ENCODE measurements around the gene CRELD1. TPM values are rescaled to one million over a fixed set of nuclear protein-coding genes. Genes with fewer than 3 reads are reported as not detected.

The CRELD1 gene
- total RNA-seq, 2 donors from 2014 or later: 22.8 to 29.7 TPM

DNA sequence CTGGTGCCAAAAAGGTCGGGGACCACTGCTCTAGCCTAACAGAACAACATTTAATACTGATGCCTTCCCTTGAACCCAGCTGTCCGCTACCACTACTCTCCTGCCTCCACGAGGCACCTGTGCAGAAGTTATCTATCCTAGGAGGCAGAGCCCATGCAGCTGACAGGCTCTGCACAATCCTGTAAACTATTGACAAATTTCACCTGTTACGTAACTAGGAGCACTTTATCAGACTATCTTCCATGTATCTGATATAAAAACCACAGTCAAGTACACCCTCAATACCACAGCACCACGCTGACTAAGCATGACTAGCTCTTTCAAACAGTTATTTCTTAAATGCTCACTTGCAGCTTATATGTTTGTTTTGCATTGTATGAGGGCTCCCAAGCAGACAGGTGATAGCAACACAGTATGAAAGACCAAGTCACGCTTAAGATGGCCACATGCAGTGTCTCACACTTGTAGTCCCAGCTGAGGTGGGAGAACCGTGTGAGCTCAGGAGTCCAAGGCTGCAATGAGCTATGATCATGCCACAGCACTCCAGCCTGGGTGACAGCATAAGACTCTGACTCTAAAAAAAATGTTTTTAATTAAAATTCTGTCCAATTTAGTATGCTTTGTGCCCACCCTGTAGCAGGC, 21.2 kb upstream of the CRELD1 start:
- H3K4me3 Mint-ChIP-seq: peak overlapping the region; percentile 24
- H3K27me3 Mint-ChIP-seq: peaks cover 0 to 3% of the 10 kb centered on the region in 2 donors
- peak; percentile 44 to 46 for ATAC-seq

DNA sequence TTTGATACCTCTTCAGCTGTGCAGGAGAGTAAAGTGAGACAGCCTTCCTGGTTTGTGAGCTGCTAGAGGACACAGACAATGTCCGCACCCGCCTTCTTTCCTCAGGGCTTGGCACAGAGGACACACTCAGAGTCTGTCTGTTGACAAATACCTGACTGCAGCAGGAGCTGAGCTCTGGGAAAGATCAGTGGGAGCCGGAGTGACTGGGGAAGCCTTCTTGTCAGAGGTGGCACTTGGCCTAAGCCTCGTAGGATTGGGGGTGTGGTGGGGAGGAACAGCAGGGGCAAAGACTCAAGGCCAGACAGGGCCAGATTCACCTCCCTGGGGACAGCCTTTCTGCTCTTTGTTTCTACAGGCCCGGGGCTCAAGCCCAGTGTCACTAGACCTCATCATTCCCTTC, 20.0 kb upstream of the CRELD1 start:
- no peaks in the 10 kb centered on the region for H3K36me3 Mint-ChIP-seq
- H3K4me1 Mint-ChIP-seq (ENCODE audit: low read depth in 2 of 2): peaks cover 15 to 20% of the 10 kb centered on the region in 2 donors
- ATAC-seq (no peak), DNase-seq (ENCODE audit: low spot score) (no peak)
- H3K9me3 Mint-ChIP-seq: no peaks in the 10 kb centered on the region
- no peak overlapping the region for H3K4me3 Mint-ChIP-seq
- peaks cover 0 to 3% of the 10 kb centered on the region in 2 donors for H3K27me3 Mint-ChIP-seq
- no peak overlapping the region for H3K27ac Mint-ChIP-seq

More for the DNA sequence above, 21.2 kb upstream of the CRELD1 start:
- H3K36me3 Mint-ChIP-seq: no peaks in the 10 kb centered on the region
- H3K27ac Mint-ChIP-seq: peak overlapping the region in 1 of 2 donors; percentile 39
- H3K9me3 Mint-ChIP-seq: no peaks in the 10 kb centered on the region
- H3K4me1 Mint-ChIP-seq (ENCODE audit: low read depth in 2 of 2): peaks cover 15 to 20% of the 10 kb centered on the region in 2 donors
- DNase-seq (ENCODE audit: low spot score): no peak

DNA sequence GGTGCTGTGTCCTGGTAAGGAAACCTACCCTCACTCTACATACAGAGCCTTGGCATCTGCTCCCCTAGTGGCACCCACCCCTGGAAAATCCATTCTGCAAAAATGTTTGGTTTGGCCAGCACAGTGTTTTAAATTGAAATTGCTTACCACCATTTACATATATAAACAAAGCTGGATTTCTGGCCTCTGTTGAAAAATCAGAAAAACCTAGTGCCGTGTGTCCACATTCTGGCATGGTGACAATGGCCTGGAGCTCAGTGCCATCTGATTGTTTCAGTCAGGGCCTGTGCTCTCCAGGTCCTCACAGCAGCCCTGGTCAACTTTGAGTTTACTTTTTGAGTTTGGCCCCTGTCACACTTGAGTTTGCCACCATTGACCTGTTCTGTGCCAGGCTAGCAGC, 19.6 kb upstream of the CRELD1 start:
- Mint-ChIP-seq H3K27ac (no peak overlapping the region), H3K36me3 (no peaks in the 10 kb centered on the region), H3K27me3 (peaks cover 0 to 3% of the 10 kb centered on the region in 2 donors), H3K4me1 (ENCODE audit: low read depth in 2 of 2) (peaks cover 15 to 20% of the 10 kb centered on the region in 2 donors), H3K4me3 (no peak overlapping the region), H3K9me3 (no peaks in the 10 kb centered on the region)
- DNase-seq (ENCODE audit: low spot score): peak; percentile 15
- ATAC-seq: no peak

DNA sequence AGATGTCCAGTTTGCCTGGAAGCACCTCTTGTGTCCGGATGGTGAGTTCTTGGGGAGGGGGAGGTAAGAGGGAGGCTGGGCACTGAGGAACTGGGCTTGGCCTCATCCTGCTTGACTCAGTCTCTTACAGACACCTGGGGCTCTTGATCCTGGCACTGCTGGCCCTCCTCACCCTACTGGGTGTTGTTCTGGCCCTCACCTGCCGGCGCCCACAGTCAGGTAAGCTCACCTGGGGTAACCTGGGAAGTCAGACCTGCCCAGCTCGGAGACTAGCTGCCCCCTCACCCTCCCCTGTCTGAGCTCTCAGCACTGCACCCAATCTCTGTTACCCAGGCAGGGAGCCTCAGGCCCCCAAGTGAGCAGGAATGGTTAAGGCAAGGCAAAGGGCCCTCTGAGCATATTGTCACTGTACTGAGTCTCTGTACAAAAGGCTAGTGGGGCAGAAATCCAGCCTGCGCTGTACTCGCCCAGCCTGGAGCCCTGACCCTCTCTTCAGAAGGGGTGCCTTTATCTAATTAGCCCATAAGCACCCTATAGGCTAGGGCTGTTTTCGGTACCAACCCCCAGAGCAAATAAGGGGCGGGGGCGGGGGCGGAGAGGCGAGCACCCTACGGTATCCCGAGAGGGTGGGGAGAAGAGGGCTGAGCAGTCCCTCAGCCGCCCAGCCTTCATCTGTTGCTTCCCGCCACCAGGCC, 18.9 kb upstream of the CRELD1 start:
- Mint-ChIP-seq H3K27ac (no peak overlapping the region), H3K9me3 (no peaks in the 10 kb centered on the region), H3K4me3 (peak overlapping the region; percentile 71), H3K4me1 (ENCODE audit: low read depth in 2 of 2) (peaks cover 12 to 13% of the 10 kb centered on the region in 2 donors), H3K36me3 (no peaks in the 10 kb centered on the region), H3K27me3 (peaks cover 0 to 3% of the 10 kb centered on the region in 2 donors)
- ATAC-seq (no peak), DNase-seq (ENCODE audit: low spot score) (no peak)

DNA sequence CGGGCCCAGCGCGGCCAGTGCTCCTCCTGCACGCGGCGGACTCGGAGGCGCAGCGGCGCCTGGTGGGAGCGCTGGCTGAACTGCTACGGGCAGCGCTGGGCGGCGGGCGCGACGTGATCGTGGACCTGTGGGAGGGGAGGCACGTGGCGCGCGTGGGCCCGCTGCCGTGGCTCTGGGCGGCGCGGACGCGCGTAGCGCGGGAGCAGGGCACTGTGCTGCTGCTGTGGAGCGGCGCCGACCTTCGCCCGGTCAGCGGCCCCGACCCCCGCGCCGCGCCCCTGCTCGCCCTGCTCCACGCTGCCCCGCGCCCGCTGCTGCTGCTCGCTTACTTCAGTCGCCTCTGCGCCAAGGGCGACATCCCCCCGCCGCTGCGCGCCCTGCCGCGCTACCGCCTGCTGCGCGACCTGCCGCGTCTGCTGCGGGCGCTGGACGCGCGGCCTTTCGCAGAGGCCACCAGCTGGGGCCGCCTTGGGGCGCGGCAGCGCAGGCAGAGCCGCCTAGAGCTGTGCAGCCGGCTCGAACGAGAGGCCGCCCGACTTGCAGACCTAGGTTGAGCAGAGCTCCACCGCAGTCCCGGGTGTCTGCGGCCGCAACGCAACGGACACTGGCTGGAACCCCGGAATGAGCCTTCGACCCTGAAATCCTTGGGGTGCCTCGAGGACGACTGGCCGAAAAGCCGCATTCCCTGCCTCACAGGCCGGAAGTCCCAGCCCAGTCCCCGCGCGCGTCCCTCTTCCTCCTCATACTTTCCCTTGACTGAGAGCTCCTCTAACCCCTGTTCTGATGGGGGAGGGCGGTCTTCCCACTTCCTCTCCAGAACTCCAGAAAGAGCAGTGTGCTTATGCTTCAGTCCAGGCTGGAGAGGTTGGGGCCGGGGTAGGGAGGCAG, 18.1 kb upstream of the CRELD1 start:
- Mint-ChIP-seq H3K9me3 (no peaks in the 10 kb centered on the region), H3K4me1 (ENCODE audit: low read depth in 2 of 2) (peaks cover 10 to 11% of the 10 kb centered on the region in 2 donors), H3K27ac (no peak overlapping the region), H3K4me3 (peak overlapping the region; percentile 71), H3K36me3 (no peaks in the 10 kb centered on the region), H3K27me3 (peaks cover 0 to 3% of the 10 kb centered on the region in 2 donors)
- peak; percentile 70 for DNase-seq (ENCODE audit: low spot score)
- peak; percentile 71 to 73 for ATAC-seq

DNA sequence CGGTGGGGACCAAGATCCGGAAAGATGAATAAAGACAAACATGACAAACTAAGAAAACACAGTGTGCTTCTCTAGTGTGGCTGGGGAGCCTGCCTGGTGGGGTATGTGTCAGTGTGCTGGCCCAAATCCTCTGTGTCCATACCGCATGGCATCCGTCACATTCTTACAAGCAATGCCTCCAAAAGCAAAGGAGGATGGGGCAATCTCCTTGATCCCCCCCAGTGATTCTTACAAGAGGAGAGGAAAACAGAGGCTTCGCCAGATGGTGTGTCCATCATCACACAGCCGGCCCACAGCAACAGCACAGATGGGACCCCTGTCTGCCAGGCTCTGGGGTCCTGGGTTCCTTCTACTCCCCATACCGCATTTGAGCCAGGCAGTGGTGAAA, 17.3 kb upstream of the CRELD1 start:
- H3K36me3 Mint-ChIP-seq: no peaks in the 10 kb centered on the region
- peaks cover 10 to 11% of the 10 kb centered on the region in 2 donors for H3K4me1 Mint-ChIP-seq (ENCODE audit: low read depth in 2 of 2)
- ATAC-seq (no peak), DNase-seq (ENCODE audit: low spot score) (no peak)
- peaks cover 0 to 3% of the 10 kb centered on the region in 2 donors for H3K27me3 Mint-ChIP-seq
- H3K4me3 Mint-ChIP-seq: peak overlapping the region; percentile 71
- no peaks in the 10 kb centered on the region for H3K9me3 Mint-ChIP-seq
- H3K27ac Mint-ChIP-seq: no peak overlapping the region

DNA sequence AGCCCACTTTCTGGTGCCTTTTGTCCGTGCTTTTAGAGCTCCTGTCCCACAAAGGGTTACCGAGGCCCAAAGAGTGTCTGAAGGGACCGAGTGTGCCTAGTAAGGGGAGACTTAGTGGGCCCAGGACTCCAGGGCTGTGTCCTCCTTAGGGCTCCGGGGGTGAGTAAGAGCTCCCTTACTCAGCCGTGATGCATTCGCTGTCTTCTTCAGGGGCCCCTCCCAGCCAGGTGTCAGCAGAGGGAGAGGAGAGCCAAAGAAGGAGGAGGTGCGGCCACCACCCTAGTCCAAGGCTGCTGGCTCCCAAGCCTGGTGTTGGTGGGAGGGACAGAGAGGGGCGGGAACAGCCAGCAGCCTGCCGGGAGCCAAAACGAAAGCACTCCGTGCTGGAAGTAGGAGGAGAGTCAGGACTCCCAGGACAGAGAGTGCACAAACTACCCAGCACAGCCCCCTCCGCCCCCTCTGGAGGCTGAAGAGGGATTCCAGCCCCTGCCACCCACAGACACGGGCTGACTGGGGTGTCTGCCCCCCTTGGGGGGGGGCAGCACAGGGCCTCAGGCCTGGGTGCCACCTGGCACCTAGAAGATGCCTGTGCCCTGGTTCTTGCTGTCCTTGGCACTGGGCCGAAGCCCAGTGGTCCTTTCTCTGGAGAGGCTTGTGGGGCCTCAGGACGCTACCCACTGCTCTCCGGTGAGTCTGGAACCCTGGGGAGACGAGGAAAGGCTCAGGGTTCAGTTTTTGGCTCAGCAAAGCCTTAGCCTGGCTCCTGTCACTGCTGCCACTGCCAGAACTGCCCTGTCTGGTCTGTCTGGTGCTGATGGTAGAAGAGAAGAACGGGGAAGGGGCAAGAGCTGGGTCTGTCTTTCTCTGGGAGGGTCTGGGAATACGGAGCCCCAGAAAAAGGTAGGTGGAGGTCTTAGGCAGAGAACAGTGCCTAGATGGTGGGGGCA, 16.6 kb upstream of the CRELD1 start, which contains the start of gene IL17RC:
Gene IL17RC, plus strand, starts transcription at position 365 of the 947 bp plus-strand sequence. Its CDS starts 218 bp downstream, at position 583.
- Mint-ChIP-seq H3K9me3 (no peaks in the 10 kb centered on the region), H3K4me1 (ENCODE audit: low read depth in 2 of 2) (peaks cover 8 to 9% of the 10 kb centered on the region in 2 donors), H3K27ac (no peak within 1 kb of the TSS), H3K36me3 (no peaks in the 10 kb centered on the region), H3K27me3 (peaks cover 0 to 3% of the 10 kb centered on the region in 2 donors), H3K4me3 (peak within 1 kb of the TSS; percentile 71)
- ATAC-seq (no peak), DNase-seq (ENCODE audit: low spot score) (no peak)

DNA sequence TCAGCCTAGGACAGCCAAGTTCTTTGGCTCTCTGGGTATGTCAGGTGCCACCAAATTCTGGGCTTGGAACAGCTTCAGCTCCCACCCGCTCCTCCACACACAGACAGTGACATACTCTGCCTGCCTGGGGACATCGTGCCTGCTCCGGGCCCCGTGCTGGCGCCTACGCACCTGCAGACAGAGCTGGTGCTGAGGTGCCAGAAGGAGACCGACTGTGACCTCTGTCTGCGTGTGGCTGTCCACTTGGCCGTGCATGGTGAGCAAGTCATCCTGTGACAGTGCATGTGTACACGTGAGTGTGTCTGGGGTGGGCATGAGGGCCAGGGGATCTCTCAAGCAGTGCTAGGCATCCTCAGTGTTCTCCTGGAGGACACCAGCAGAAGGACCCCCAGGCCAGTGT, 15.8 kb upstream of the CRELD1 start:
- H3K4me1 Mint-ChIP-seq (ENCODE audit: low read depth in 2 of 2): peaks cover 0 to 4% of the 10 kb centered on the region in 2 donors
- H3K9me3 Mint-ChIP-seq: no peaks in the 10 kb centered on the region
- H3K27me3 Mint-ChIP-seq: peaks cover 0 to 6% of the 10 kb centered on the region in 2 donors
- ATAC-seq: no peak
- no peak overlapping the region for H3K27ac Mint-ChIP-seq
- H3K4me3 Mint-ChIP-seq: no peak overlapping the region
- no peak for DNase-seq (ENCODE audit: low spot score)
- no peaks in the 10 kb centered on the region for H3K36me3 Mint-ChIP-seq

DNA sequence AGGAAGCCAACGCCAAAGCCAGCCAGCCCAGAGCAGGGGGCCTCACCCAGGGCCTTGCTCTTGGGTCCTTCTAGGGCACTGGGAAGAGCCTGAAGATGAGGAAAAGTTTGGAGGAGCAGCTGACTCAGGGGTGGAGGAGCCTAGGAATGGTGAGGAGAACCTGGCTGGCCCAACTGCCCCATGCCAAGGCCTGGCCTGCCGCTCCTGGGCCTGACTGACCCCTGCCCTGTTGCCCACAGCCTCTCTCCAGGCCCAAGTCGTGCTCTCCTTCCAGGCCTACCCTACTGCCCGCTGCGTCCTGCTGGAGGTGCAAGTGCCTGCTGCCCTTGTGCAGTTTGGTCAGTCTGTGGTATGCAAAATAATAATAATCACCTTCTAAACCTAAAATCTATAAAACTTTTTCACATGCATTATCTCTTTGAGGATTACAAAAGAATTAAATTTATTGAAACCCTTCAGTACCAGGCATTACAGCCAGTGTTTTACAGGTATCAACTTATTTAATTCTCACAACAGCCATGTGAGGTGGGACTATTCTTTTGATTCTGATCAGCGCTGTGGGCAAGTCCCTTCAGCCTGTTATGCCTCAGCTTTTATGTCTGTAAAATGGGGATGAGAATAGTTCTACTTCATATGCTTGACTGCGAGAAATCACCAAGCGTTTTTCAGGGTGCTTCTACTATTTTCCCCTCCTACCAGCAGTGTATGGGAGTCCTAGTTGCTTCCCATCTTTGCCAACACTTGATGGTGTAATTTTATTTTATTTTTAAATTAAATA, 15.2 kb upstream of the CRELD1 start:
- H3K9me3 Mint-ChIP-seq: no peaks in the 10 kb centered on the region
- peaks cover 0 to 6% of the 10 kb centered on the region in 2 donors for H3K27me3 Mint-ChIP-seq
- H3K27ac Mint-ChIP-seq: no peak overlapping the region
- H3K36me3 Mint-ChIP-seq: no peaks in the 10 kb centered on the region
- ATAC-seq (no peak), DNase-seq (ENCODE audit: low spot score) (no peak)
- no peak overlapping the region for H3K4me3 Mint-ChIP-seq
- H3K4me1 Mint-ChIP-seq (ENCODE audit: low read depth in 2 of 2): peaks cover 0 to 4% of the 10 kb centered on the region in 2 donors

DNA sequence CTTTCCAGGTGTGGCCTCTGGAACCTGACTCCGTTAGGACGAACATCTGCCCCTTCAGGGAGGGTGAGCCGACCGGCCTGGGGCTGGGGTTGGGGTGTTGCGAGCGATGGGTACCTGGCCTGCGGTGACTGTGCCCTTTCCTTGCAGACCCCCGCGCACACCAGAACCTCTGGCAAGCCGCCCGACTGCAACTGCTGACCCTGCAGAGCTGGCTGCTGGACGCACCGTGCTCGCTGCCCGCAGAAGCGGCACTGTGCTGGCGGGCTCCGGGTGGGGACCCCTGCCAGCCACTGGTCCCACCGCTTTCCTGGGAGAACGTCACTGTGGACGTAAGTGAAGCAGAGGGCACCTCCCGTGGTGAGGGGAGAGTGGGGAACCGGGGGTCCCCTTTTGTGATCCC, 5.5 kb upstream of the CRELD1 start:
- Mint-ChIP-seq H3K4me3 (no peak overlapping the region), H3K27ac (no peak overlapping the region), H3K27me3 (peaks cover 0 to 17% of the 10 kb centered on the region in 2 donors), H3K9me3 (no peaks in the 10 kb centered on the region), H3K36me3 (no peaks in the 10 kb centered on the region), H3K4me1 (ENCODE audit: low read depth in 2 of 2) (peaks cover 3 to 10% of the 10 kb centered on the region in 2 donors)
- ATAC-seq (no peak), DNase-seq (ENCODE audit: low spot score) (no peak)

DNA sequence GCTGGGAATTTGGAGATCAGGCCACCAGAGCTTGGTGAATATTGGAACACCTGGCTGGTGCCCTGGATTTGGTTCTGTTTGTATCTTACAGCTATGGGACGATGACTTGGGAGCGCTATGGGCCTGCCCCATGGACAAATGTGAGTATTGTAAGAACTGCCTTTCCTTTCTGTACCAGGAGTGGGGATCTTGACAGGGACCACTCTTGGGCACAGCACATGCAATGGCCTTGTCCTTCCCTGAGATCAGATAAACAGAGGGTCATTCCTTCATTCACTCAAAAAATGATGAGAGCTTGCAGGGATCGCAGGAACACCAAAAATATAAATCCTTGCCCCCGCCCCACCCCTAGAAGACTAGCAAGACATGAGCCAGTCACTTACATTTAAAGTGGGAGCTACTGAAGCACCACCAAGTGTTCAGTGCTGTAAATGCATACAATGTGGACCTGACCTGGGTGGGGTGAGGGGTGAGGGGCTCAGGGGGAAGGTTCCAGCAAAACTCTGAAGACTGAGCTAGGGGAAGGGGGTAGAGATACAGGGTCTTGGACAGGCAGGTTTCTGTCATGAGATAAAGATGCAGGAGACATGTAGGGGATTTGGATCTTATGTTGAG, 2.7 kb upstream of the CRELD1 start:
- Mint-ChIP-seq H3K4me1 (ENCODE audit: low read depth in 2 of 2) (peaks cover 23 to 35% of the 10 kb centered on the region in 2 donors), H3K27me3 (no peaks in the 10 kb centered on the region), H3K27ac (peak overlapping the region in 1 of 2 donors; percentile 76)

DNA sequence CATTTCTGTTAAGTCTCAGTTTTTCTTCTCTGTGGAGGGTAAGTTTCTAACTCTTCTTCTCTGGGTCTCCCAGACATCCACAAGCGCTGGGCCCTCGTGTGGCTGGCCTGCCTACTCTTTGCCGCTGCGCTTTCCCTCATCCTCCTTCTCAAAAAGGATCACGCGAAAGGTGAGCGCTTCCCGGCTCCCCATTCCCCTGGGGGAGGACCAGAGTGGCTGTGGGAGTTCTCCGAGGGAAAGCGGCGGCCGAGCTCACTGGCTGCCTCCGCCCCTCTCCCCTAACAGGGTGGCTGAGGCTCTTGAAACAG, 1.1 kb upstream of the CRELD1 start:
- ATAC-seq (no peak), DNase-seq (ENCODE audit: low spot score) (no peak)
- no peaks in the 10 kb centered on the region for H3K9me3 Mint-ChIP-seq
- H3K4me3 Mint-ChIP-seq: peak overlapping the region; percentile 99
- no peaks in the 10 kb centered on the region for H3K27me3 Mint-ChIP-seq
- peak overlapping the region; percentile 98 to 99 for H3K27ac Mint-ChIP-seq
- peaks cover 4% of the 10 kb centered on the region for H3K36me3 Mint-ChIP-seq
- H3K4me1 Mint-ChIP-seq (ENCODE audit: low read depth in 2 of 2): peaks cover 31 to 37% of the 10 kb centered on the region in 2 donors

More for the DNA sequence above, 2.7 kb upstream of the CRELD1 start:
- no peaks in the 10 kb centered on the region for H3K9me3 Mint-ChIP-seq
- no peak for ATAC-seq
- DNase-seq (ENCODE audit: low spot score): no peak
- H3K36me3 Mint-ChIP-seq: no peaks in the 10 kb centered on the region
- no peak overlapping the region for H3K4me3 Mint-ChIP-seq

Data from natural killer cell treated with Interleukin-12 subunit alpha and Interleukin-12 subunit beta and Interleukin-15 and Interleukin-18, amount 100 ng/mL, for 72 hours (primary cell).